Kasumi-1 (cell line): ENCODE measurements around the gene RPL36A.

Experiments
- DNase-seq, 2 experiments: peaks; one replicate each; lab custom pipeline; 2025; lab: John Stamatoyannopoulos, UW

RPL36A gene

DNA sequence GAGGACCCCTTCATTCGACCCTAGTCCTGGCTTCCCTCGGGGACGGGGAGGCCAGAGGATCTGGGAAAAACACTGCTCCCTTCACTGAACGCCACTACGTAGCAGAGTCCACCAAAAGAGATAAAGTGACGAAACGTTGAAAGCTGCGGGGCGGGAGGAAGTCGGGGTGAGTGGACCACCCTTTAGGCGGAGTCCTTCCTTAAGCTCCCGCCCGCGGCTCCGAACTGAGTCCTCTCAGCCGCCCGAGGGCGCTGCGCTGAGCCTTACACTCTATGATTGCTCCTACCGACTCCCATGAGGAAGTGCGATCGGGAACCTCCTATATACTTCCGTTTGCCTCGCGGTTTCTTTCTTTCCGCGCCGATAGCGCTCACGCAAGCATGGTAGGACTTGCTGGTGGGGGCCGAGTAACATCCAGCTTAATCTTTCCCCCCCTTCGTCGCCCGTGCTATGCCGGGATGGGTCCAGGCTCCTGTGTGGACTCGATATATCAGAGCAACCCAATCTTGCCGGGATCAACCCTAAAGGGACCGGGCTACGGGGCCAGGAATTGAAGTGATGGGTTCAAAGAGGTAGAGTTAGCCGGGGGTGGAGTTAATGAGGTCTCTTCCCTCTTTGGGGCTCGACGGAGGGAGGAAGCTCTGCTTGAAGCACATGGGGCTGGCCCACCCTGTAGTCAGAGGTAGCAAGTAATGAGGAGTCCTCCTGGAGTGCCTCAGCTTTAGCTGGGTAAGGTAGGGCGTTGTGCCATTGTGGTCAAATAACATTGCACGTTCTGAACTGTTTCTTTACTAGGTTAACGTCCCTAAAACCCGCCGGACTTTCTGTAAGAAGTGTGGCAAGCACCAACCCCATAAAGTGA is at the start of gene RPL36A:
Gene RPL36A, plus strand, starts transcription at position 348 of the 862 bp plus-strand sequence. Its CDS starts 33 bp downstream, at position 381.
- peak; percentile 88 to 89 for DNase-seq

DNA sequence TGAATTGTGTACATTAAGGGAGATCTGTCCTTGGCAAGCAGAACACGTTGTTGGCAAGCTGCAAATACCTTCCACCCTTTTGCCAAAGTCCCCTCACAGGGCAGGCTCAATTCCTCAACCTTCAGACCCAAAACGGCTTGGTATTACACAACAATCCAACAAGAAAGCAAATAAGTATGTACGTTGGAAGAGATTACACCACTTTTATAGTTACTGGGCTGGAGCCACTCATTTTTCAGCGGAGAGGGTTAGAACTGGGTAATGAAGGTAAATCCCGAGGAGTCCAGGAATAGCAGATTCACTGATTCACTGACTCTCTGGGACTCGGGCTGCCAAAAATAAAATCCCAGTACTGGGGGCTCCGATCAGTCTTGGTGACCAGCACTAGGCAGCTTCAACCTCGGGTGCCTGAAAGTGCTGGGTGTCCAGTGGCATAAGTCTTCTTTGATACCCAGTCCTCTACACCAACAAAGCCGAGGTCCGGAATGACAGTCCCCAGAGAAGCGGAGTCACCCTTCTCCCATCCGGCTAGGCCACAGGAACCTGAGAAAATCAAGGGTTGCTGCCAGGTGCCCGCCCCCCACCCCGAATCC is 42.9 kb upstream of the RPL36A start:
- peak in 1 of 2 experiments; percentile 2 for DNase-seq

DNA sequence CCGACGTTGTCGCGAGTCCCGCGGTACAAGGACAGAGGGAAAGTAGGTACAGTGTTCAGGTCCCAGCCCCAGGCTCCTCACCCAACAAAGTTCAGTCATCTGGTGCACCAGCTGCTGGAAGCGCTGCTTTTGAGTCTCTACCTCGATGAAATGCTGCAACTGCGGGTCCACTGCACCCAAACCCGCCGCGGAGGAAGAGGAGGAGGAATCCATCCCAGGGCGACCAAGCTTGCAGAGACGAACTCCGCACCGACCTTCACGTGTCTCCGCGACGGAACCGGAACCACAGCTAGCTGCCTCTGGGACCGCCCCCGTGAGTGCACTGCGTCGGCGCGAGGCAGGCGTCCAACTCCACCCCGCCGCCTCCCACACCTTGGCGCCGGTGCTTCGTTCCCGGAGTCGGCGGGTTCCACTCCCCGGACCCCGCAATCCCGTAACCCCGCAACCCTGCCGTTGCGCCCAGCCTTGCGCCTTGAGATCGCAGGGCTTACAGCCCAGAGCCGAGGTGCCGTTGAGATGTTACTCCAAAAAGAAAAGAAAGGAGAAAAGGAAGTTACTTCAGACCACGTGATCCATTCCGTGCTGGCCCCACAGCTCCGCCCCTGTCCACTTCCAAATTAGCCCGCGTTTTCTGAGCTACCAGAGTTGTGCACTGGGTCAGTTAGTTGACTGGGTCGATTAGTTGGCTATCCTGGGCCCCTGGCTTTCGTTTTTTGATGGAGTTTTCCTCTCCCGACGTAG is 42.2 kb upstream of the RPL36A start, which contains the start of gene TIMM8A:
Gene TIMM8A, minus strand, starts transcription at position 291 of the 741 bp plus-strand sequence. Its CDS starts 78 bp downstream, at position 213.
- DNase-seq: peak; percentile 66 to 72

DNA sequence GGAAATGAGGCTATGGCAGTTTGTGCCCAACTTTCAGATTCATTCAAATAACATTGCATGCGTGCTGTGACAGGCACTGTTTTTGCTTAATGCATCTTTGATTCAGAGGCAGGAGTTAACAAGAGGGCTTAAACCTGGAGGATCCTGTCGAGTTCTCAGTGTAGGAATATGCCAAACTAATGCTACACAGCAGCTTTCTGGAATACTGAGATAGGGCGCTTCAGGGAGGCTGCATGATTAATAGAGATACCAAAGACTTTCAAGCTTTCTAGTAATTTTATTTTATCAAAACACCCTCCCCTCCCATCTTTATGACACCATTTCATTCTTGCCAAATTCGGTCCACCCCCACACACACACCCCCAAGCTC is 41.6 kb upstream of the RPL36A start:
- DNase-seq: no peak

DNA sequence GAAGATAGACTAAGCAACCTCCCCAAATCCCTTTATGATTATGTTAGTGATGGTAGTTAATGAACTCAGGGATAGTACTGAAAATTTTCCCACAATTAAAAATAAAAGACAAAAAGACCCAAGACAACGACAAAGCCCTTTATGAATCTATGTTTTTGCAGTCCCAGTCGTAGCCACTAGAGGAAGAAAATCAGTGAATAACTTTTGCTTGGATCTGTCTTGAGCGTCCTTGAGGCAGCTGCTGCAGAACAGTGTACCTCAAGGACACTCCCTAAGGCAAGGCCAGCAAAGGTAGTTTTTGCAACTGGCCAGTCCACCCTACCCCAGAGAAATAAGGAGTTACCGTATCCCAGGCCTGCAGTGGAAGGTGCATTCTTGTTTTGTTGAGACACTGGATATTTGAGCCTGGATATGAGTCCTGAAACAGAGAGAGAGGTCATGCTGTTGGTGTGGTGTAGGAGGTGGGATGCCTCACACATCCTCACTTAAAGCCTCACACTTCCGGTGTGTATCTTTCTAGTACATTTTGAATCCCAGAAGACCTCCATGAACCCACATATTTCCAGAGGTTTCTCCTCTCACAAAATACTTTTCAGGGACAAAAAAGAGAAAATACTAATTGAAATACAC is 33.5 kb upstream of the RPL36A start:
- peak; percentile 27 to 38 for DNase-seq

DNA sequence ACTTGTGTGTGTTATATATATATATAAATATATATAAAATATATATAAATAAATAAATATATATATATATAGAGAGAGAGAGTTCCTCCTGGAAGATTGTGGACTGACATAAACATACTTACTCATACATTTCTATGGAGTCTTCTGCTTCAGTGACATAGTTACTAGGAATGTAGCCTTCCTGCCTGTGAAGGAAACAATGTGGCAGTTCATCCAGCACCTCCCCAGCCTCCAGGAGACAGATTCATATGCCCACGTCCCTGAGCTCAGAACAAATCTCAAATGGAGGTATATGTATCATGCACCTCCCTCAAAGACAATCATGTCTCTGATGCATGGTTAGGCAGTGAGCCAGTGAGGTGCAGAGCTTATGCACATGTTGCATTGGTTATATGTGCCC is 30.8 kb upstream of the RPL36A start:
- no peak for DNase-seq

DNA sequence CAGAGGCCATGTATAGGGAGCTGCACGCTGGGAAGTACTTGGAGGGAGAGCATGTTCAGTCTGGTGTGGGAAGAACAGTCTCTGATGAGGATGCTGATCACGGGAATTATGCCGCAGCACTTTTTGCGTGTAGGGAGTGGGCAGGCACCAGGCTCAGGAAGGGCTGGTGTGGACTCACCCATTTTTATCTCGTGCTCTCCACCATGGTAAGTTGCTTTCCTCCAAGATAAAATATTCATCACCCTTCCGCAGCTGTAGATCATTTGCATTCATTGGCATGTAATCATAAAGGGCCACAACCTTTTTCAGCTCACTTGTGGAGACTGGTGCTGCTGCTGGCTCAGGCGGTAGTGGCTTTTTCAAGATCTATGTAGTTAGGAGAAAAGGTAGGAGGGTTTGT is 30.4 kb upstream of the RPL36A start:
- DNase-seq: no peak

DNA sequence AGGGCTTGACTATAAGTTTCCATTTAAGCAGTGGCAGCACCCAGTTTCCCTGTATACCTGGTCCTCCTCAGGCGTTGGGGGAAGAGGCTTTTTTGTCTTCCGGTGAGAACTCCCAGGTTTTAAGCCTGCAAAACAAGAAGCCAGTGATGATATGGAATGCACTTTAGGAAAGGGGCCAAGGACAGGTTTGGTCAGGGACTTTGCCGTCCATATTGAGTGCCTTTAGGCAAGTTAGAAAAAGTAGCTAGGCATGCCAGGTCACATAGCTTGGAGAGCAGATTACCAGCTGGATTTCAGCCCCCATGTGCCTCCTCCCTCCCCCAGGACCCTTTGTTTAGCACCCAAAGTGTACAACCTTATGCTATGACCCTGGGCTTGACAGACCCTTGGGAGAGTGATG is 28.7 kb upstream of the RPL36A start:
- DNase-seq: no peak

DNA sequence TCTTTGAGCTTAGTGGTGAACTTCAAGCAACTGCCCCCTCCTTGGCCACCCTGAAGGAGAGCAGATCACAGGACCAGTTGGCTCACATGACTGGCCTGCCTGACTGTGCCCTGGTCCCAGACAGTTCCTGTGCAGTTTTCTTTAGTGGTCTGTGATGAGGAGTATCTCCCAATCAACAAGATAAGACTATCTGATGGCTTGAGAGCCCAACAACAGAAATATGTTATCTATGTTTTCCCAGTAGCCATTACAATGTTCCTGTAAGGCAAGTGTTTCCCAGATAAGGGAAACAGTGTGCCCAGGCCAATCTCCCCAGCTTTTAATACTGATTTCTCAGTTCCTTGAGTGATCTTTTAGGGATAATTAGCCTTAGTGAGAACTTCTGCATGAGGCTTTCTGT is 28.1 kb upstream of the RPL36A start:
- no peak for DNase-seq

DNA sequence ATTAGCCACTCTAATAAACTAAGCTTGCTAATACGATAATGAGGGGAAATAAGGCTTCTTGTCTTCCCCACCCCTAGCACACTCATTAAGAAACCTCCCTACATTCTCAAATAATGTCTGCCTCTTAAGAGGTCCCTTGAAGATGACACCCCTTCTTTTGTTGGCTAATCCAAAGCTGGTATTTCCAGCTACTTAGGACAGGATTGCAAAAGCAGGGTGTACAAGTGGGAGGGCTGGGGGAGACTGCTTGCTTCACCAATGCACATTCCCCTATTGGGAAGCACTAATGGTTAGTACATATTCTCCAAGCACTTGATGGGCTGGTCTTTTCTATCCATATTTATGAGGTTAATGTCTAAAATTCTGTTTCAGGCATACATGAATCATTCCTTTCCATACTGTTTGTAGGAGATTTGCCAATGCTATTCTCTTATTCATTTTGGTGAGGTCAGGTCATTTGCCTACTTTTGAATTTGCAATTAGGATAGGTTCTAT is 25.5 kb upstream of the RPL36A start:
- no peak for DNase-seq

DNA sequence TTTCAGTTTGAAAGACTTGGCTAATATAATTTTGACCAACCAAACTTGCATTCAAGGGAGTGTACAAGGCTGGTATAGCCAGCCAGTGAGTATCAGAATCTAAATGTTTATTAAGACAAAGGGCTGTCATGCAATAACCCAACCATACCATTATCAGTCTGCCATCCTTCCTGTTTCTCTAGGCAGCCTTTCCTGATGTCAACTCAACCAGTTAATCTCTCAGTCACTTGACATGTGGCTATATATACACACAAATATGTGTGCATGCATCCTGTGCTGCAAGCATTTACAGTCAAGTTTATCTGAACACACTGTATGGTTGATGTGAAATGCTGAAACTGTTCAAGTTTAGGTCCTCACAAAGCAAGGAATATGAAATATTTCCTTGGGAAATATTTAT is 22.0 kb upstream of the RPL36A start:
- DNase-seq: peak in 1 of 2 experiments; percentile 24

DNA sequence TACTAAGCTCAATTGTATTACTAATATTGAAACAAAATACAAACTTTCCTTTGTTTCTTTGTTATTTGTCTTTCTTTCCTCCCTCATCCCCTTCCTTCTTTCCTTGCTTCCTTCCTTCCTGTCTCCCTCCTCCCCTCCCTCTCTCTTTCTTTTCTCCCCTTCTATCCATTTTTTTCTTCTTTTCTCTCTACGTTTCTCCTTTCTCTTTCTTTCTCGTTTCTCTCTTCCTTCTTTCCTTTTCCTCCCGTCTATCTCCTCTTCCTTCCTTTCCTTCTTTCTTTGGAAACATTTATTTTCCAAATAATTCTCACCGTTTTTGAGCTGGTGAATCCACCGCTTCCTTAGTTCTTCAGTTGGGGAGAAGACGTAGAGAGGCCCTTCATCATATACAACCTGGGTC is 21.1 kb upstream of the RPL36A start:
- no peak for DNase-seq

DNA sequence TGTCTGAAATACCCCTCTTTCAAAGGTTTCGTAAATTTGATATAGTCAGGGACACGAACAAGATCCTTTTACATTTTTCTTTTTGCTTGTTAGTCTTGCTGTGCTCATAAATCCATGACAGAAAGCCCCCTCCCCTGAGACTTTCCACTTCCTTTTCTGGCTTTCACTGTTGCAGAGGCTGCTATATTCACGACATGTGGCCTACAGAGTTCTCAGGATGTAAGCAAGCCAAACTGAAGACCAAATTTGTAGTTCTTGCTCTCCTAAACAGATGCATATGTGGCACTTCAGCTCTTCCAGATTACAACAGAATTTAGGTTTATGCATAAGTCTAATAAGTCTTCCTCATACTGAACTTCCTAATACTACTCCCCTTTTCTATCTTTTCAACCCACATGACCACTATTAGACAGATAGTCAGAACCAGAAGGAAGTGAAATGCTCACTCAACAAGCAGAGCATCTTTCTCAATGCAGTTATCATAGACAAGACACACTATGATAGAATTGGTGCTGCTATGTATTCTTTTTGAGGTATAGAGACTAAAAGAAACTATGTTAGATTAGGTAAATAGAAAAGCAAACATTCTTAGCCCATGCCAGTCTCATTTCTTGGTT is 19.8 kb upstream of the RPL36A start:
- no peak for DNase-seq

DNA sequence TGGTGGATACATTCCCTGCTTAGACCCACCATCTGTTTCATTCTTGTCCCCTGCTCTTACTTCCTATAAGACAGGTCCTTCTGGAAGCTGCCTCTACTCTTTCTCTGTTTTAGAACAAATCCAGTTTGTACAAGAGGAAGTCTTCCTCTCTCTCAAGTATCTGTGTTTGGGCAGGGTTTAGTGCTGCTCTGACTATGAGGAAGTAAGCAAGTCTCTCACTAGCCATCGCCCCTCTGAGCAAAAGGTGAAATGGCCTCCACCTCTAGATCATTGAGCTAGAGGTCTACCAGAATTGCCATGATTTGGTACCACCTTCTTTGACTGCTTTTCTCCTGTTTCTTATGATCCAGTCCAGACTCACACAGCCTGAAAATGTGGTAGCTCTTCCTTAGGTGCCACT is 13.3 kb upstream of the RPL36A start:
- peak; percentile 16 to 23 for DNase-seq

DNA sequence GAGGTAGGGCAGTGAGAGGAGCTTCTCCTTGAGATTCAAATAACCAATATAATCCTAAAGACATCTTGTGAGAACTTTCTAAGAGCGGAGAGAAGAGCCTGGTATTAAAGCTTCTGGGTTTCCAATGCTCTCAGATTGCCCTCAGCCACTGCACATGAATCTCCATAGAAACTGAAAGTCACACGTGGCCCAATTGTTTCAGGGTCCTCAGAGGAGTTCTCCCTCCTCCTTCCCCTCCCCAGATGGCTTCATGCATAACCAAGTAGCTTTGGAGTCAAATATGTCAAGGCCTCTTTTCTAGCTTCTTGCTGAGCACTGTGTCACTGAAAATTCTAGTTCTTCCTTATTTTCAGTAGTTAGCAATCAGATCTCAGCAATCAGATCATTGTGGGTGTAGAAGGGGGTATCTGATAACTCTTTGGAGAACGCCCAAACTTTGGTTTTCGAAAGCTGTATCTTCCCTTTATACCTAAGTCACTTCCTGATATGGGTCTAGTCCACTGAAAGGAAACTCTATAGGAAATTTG is 7.1 kb upstream of the RPL36A start:
- peak in 1 of 2 experiments; percentile 14 for DNase-seq

DNA sequence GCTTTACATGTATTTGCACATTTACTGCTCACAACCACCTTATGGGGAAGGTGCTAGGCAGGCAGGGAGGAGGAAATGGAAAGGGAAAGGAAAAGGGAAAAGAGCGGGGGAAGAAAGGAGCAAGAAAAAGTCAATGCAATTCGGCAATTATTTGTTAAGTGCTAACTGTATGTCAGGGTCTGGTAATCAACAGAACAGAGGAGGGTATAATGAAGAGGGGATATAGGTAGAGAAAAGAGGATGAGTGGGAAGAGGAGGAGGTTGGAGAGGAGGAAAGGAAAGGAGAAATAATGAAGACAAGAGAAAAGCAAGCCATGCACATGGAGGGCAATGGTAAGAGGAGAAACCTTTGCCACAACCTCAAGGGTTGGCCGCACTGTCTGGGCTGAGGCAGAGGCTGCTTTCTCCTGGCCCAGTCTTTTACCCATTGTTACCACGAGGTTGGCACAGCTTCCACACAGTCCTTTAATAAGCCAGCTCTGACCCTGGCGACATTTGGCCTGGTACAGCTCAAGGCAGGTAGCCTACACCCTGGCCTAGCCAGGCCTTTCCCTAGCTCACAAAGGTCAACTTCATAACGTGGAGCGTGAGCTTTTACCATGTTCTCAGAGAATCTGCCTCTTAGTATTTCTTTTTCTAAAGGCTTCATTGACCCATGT is 5.7 kb upstream of the RPL36A start:
- DNase-seq: no peak

DNA sequence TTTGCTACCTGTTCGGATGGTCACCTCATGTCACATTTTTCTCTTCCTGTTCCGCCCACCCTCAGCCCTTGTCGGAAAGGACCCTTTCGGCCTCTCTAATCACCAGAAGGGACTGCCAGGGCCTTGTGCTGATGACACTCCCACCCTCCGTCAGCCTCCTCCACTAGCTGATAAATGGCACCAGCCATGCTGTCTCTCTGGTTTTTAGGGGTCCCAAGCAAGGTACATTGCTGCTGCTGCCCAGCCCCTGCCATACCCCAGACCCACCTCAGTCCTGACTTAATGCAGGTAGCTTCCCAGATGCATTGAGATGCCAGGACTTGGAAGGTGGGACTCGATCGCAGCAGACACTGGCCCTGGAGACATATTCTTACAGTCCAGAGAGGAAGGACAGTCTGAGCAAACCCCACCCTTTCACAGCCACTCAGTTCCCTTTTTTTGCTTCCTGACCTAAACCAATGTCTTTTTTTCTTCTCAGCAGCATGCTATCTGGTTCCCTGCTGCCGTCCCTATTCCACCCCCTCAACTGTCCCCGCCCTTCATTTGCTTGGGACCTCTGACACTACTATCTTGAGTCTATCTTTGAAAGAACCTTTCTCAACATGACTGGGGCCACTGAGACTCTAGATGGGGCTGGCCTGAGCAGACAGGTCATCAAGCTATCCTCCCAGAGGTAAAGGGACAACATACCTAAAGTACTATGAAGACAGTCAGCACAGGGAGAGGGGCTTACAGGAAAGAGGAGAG is 4.8 kb upstream of the RPL36A start, which contains the start of gene BTK:
Gene BTK, minus strand, starts transcription at position 397 of the 747 bp plus-strand sequence. CDS start 10,907 bp downstream, outside the sequence.
- DNase-seq: peak; percentile 87 to 92

DNA sequence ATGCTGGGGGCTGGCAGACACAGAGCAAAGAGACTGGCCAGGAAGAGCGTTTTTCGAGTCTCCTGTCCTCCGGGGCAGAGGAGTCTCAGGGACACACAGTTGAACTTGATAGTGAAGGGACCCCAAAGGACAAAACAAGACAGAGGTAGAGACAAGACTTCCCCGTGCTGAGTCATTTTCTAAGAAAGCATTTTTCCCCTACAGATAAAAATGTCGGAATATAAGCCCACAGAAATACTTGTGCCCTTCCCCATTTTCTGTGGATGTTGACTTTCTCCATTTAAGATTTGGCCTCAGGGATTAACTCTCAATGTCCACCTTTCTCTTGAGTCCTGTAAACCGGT is 4.3 kb upstream of the RPL36A start:
- DNase-seq: no peak

DNA sequence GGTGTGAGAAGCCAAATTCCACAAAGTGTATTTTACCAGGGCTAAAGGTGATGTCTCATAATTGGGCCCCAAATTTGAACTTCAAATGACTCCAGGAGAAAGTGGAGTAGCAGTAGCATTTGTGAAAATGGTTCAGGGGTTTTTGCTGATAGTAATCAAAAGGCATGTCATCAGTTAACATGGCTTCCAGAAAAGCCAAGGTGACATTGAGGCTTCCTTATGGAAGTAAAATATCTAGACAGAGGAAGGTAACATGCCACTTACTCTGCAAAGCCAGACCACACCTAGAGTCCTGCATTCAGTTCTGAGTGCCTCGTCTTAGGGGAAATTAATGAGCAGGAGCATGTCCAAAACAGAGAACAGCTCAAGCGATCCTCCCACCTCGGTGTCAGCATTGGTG is 2.2 kb upstream of the RPL36A start:
- DNase-seq: no peak

DNA sequence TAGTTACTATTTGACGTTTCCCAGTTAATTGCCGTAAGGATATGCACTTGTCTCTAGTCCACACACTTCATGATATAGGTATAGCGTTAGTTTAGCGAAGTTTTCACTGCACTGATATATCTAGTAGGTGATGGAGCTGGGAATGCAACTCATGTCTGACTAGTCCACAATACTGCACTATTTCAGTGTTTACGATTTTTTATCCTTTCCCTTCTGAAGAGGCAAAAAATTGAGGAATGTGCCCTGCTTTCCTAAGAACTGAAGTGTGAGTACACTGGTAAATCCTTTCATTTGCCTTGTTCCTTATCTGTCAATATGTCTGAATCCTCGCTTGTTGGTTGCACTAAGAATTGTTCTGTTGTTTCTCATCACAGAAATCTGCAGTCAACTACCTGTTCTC is 1.0 kb downstream of the RPL36A start:
- DNase-seq: no peak
